Measurements from ENCODE around the gene FAM228B.

Gene FAM228B

DNA sequence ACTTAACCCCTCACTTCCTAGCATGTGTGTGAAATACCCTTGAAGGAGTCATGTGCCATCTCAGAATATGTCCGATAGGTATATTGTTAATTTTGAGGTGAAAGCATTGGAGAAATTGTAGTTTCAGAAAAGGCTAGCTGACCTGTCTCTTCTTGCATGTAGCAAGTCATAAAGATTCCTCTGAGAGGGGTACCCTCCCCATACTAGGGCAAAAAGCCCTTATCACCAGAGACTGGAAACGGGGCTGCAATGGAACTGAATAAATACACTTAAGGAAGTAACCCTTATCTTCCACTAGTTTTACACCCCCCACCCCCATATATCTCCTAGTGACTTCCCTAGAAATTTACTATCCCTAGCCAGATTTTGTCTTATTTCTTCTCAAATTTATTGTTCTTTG is 45.4 kb upstream of the FAM228B start:
- peak overlapping the region; percentile 63; the same call in 1 of the 2 replicates for H3K27ac ChIP-seq
- TF ChIP-seq, protein P1, sequence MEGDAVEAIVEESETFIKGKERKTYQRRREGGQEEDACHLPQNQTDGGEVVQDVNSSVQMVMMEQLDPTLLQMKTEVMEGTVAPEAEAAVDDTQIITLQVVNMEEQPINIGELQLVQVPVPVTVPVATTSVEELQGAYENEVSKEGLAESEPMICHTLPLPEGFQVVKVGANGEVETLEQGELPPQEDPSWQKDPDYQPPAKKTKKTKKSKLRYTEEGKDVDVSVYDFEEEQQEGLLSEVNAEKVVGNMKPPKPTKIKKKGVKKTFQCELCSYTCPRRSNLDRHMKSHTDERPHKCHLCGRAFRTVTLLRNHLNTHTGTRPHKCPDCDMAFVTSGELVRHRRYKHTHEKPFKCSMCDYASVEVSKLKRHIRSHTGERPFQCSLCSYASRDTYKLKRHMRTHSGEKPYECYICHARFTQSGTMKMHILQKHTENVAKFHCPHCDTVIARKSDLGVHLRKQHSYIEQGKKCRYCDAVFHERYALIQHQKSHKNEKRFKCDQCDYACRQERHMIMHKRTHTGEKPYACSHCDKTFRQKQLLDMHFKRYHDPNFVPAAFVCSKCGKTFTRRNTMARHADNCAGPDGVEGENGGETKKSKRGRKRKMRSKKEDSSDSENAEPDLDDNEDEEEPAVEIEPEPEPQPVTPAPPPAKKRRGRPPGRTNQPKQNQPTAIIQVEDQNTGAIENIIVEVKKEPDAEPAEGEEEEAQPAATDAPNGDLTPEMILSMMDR (IDR thresholded peaks at IDR 0.05) = no peak

DNA sequence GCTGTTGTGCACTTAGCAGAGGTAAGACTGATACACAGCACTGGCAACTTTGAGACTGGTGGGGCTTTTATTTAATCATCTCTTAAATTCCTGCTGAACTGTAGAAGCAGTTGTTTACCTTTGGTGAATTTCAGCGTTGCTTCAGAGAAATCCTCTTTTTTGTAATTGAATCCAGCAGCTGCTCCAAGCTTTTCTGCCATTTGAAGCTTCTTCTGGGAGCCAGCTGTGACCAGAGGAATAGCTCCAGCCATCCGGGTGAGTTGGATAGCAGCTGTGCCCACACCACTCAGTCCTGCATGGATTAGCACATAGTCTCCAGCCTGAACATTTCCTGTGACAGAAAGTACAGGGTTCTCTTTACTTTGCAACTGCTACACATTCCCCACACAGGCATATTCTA is 42.6 kb upstream of the FAM228B start:
- H3K27ac ChIP-seq = no peak overlapping the region
- no peak for TF ChIP-seq ZFX (IDR thresholded peaks at IDR 0.05; ENCODE audit: borderline replicate concordance)
- TF ChIP-seq, protein P1 (IDR thresholded peaks at IDR 0.05) = no peak

DNA sequence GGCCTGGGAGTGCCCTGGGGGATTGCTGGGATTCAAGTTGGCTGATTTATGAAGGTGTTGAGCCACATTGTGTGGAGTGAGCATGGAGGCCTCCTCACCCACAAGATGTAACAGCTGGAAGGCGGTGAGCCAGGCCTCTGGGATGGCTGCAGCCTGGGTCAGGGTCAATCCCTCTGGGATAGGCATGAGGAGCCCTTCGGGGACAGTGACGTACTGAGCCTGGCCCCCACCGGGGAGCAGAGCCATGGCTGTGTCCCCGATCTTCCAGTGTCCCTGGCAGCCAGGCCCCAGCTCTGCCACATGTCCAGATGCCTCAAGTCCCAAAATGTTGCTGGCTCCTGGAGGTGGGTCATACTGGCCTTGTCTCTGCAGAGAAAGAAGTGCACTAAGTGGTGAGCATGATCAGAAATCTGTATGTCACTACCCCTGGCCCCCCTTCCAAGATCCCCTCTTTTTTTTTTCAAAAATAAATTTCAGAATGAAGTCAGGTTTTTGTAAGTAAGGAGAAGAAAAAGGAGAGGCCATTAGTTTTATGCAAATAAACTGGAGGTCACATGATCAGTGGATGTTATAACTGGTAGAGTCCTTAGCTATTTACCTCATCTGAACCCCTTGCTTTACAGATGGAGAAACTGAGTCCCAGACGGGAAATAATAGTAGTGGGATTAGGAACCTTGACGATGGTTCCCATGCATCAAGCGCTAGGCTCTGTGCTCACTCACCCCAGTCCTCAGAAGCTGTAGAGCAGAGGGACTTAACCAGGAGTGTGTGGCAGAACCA is 40.3 kb upstream of the FAM228B start:
- TF ChIP-seq ZFX (IDR thresholded peaks at IDR 0.05; ENCODE audit: borderline replicate concordance) = no peak
- TF ChIP-seq, protein P1 (IDR thresholded peaks at IDR 0.05) = no peak
- no peak overlapping the region for H3K27ac ChIP-seq

DNA sequence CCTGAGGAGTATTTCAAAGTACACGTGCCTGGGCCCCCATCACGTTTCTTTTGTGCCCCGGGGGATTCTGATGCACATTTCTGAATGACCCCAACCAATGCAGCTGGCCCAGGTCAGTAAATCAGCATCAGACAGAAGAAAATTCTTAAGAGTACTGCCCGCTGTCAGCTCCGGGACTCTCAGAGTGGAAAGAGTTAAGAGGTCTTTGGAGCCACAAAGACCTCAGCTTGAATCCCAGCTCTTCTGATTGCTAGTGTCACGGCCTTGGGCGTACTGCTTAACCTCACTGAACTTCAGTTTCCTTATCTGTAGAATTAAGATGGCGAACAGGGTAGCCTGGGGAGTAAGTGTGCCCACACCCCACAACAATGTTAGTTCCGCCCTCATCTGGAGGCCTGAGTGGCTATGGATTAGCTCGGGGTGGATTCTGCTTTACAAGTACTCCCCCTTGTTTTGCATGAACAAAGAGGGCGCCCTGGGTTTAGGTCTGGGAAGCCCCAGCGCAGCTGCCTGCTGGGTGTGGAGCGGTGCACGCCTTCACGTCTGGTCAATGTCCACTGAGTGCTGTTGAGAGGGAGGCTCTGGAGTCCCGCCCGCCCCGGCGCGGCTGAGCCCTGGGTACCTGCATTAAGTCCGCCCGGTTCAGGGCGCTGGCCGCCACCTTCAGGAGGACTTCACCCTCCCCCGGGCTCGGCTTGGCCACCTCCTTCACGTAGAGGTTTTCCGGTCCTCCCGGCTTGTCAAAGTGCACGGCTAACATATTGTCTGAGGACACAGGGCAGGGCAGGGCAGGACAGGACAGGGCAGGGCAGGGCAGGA is 39.5 kb upstream of the FAM228B start:
- 0 out of 2 replicates have a peak overlapping the region, but pooled peaks have one; percentile 13 for H3K27ac ChIP-seq
- no peak for TF ChIP-seq ZFX (IDR thresholded peaks at IDR 0.05; ENCODE audit: borderline replicate concordance)
- TF ChIP-seq, protein P1 (IDR thresholded peaks at IDR 0.05) = no peak

DNA sequence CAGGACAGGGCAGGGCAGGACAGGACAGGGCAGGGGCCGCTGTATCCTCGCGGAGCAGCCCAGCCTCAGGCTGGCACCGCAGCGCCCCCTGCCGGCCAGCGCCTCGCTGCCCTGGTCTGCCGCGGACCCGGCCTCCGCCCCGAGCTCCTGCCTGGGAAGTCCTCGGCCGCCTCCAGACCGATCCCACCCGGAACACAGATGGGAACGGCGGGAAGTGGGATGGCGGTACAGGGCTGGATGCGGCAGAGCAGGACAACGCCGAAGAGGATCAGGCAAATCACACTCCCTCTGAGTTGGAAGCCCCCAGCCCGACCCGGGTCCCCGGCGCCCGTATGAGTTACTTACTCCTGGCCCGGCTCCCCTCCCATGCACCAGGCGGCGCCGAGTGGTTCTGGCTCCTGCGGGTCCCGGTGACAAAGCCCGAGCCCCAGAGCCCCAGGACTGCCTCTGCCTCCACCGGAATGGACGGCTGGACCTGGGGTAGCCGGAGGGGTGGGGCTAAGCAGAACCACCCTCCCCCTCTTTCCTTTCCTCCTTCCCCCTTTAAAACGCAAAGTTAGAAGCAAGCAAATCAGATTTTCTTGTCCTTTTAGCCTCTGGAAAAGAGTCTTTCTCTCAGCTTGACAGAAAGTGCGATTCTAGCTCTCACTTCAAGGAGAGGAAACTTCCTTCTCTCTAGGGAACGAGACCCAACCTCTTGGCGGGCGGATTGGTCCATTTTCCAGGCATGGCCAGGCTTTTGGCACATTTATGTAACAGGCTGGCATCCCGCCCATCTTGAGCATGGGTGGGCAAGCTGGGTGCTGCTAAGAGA is 38.7 kb upstream of the FAM228B start, which contains the start of gene TP53I3:
Gene TP53I3 (minus strand): TSS at position 449 of the 814 bp plus-strand sequence. CDS start 508 bp downstream, outside the sequence.
- 0 out of 2 replicates have a peak within 1 kb of the TSS, but pooled peaks have one; percentile 13 for H3K27ac ChIP-seq
- TF ChIP-seq ZFX (IDR thresholded peaks at IDR 0.05; ENCODE audit: borderline replicate concordance) = no peak
- TF ChIP-seq, protein P1 (IDR thresholded peaks at IDR 0.05) = peak; percentile 98

DNA sequence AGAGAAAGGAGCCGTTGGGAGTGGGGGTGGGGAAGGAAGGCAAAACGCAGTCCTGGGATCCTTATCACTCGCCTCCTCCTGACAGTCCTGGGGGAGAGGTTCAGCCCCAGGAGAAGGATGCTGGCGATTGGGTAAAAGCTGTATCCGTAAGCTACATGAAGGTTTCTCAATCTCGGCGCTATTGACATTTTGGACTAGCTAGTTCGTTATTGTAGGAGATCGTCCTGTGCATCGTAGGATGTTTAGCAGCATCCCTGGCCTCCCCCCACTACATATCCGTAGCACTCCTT is 38.1 kb upstream of the FAM228B start:
- TF ChIP-seq, protein P1 (IDR thresholded peaks at IDR 0.05) = no peak
- no peak for TF ChIP-seq ZFX (IDR thresholded peaks at IDR 0.05; ENCODE audit: borderline replicate concordance)
- H3K27ac ChIP-seq = no peak overlapping the region
